ENCODE measurements around the gene IMMP2L.

DNA sequence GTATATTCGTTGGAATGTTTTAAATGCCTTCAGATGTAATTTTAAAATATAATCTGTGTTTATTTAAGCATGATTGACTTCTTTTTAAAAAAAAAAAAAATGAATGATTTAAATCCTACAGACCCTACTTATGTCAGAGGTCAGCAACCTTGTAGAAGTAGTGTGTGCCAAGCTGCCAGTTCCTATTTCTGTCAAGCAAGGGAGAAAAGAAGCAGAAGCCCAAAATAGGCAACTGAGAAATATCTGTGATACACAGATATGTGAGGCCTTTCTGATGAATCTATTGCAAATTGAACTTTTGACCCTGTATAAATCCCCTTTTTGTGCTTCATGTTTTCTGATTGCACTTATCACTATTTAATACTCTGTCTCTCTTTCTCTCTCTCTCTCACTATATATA is 271.9 kb downstream of the IMMP2L start:
- TF ChIP-seq, protein P1, sequence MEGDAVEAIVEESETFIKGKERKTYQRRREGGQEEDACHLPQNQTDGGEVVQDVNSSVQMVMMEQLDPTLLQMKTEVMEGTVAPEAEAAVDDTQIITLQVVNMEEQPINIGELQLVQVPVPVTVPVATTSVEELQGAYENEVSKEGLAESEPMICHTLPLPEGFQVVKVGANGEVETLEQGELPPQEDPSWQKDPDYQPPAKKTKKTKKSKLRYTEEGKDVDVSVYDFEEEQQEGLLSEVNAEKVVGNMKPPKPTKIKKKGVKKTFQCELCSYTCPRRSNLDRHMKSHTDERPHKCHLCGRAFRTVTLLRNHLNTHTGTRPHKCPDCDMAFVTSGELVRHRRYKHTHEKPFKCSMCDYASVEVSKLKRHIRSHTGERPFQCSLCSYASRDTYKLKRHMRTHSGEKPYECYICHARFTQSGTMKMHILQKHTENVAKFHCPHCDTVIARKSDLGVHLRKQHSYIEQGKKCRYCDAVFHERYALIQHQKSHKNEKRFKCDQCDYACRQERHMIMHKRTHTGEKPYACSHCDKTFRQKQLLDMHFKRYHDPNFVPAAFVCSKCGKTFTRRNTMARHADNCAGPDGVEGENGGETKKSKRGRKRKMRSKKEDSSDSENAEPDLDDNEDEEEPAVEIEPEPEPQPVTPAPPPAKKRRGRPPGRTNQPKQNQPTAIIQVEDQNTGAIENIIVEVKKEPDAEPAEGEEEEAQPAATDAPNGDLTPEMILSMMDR (conservative IDR thresholded peaks at IDR 0.05; ENCODE audit: low read depth, low read length), result no peak
- TF ChIP-seq, protein P2, sequence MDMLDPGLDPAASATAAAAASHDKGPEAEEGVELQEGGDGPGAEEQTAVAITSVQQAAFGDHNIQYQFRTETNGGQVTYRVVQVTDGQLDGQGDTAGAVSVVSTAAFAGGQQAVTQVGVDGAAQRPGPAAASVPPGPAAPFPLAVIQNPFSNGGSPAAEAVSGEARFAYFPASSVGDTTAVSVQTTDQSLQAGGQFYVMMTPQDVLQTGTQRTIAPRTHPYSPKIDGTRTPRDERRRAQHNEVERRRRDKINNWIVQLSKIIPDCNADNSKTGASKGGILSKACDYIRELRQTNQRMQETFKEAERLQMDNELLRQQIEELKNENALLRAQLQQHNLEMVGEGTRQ (IDR thresholded peaks at IDR 0.05; ENCODE audit: low read depth, low read length), result no peak
- TF ChIP-seq POLR2A (IDR thresholded peaks at IDR 0.05; ENCODE audit: low read depth, low read length), result no peak
